HepG2 (cell line): ENCODE data around the gene MRM1. TPM values are rescaled to one million over a fixed set of nuclear protein-coding genes. Genes with fewer than 3 reads are reported as not detected.

Source experiments
- ARID4A ChIP-seq: sonication (generic); formaldehyde crosslinking; IDR thresholded peaks from 2 replicates; pipeline ENCODE4 v1.5.0; 2020; ENCODE audit warnings: mild to moderate bottlenecking, missing genetic modification reagents, borderline replicate concordance
- ATF4 ChIP-seq, 2 experiments: fragments of 450-650 bp in 1 of 2; sonication (generic) in 1 of 2; formaldehyde crosslinking; IDR thresholded peaks; 2 replicates each; pipeline versions ENCODE4 v1.5.0 to v1.8.0; 2020 to 2022; ENCODE audit warnings: mild to moderate bottlenecking in 1 of 2, missing genetic modification reagents in 1 of 2
- GMEB1 ChIP-seq: sonication (generic); formaldehyde crosslinking; IDR thresholded peaks from 2 replicates; pipeline ENCODE4 v1.5.1; 2020; ENCODE audit warnings: missing genetic modification reagents, mild to moderate bottlenecking, borderline replicate concordance
- HINFP ChIP-seq: sonication (generic); formaldehyde crosslinking; IDR thresholded peaks from 2 replicates; pipeline ENCODE4 v1.4.0; 2020; ENCODE audit warnings: low read depth, mild to moderate bottlenecking, missing genetic modification reagents
- PITX1 ChIP-seq: sonication (generic); formaldehyde crosslinking; IDR thresholded peaks from 2 replicates; pipeline ENCODE4 v1.5.1; 2020; ENCODE audit warnings: mild to moderate bottlenecking, missing genetic modification reagents
- PRPF4 ChIP-seq: fragments of 200-400 bp; formaldehyde crosslinking; IDR thresholded peaks from 2 replicates; pipeline ENCODE4 v1.6.1; 2016; ENCODE audit warnings: low read length, low read depth; ENCODE audit not compliant: poor library complexity, severe bottlenecking
- RBM39 ChIP-seq: fragments of 200-400 bp; formaldehyde crosslinking; IDR thresholded peaks from one replicate; pipeline ENCODE4 v1.6.1; 2018; ENCODE audit warnings: antibody characterized with exemption, mild to moderate bottlenecking, low read depth, low read length; ENCODE audit not compliant: poor library complexity, severe bottlenecking
- SIN3A ChIP-seq: IDR thresholded peaks from 2 replicates; pipeline ENCODE4 v1.6.1; 2011; ENCODE audit warnings: low read depth, mild to moderate bottlenecking, control low read depth, low read length, borderline replicate concordance
- ZNF841 ChIP-seq: sonication (generic); formaldehyde crosslinking; IDR thresholded peaks from 2 replicates; pipeline ENCODE4 v1.8.1; 2023; ENCODE audit warnings: missing genetic modification reagents, borderline replicate concordance
- polyA plus RNA-seq, 8 experiments: library from polyadenylated mRNA; depleted of rRNA in 3 of 8; stranded (reverse) in 7 of 8; unstranded in 1 of 8; fragments of >200 nt; fragmentation: Illumina TruSeq in 4 of 8; extraction: Trizol in 4 of 8; gene quantifications; 2 replicates each; pipeline versions ENCODE4 v1.2.1 to v1.2.3, GENCODE V29; 2011 to 2016; ENCODE audit warnings: low read depth in 4 of 8, missing spikeins in 1 of 8, mixed read lengths in 1 of 8; ENCODE audit not compliant: insufficient read depth in 1 of 8
- total RNA-seq, 5 experiments: library from RNA; depleted of rRNA; stranded (reverse); fragments of >200 nt; fragmentation: Illumina TruSeq; extraction: Trizol; gene quantifications; 2 replicates each; pipeline ENCODE4 v1.2.3, GENCODE V29; 2016; ENCODE audit warnings: low read depth in 1 of 5
- TF ChIP-seq, protein P1 (sequence below), 2 experiments: sonication (generic) in 1 of 2; formaldehyde crosslinking in 1 of 2; IDR thresholded peaks; 2 replicates each; pipeline versions ENCODE4 v1.4.0 to v1.6.1; 2018 to 2020; ENCODE audit warnings: missing genetic modification reagents in 2 of 2, borderline replicate concordance in 1 of 2, low read depth in 1 of 2, mild to moderate bottlenecking in 1 of 2, missing biosample characterization in 1 of 2
- TF ChIP-seq, protein P2 (sequence below): IDR thresholded peaks from 2 replicates; pipeline ENCODE4 v1.6.1; 2012; ENCODE audit warnings: inconsistent platforms

Gene MRM1
- total and polyA plus RNA-seq, 2 of the 13 experiments (the other 11 are each of a cell fraction or from before 2014, with no cell fraction given) = 4.1 to 11.3 TPM

DNA sequence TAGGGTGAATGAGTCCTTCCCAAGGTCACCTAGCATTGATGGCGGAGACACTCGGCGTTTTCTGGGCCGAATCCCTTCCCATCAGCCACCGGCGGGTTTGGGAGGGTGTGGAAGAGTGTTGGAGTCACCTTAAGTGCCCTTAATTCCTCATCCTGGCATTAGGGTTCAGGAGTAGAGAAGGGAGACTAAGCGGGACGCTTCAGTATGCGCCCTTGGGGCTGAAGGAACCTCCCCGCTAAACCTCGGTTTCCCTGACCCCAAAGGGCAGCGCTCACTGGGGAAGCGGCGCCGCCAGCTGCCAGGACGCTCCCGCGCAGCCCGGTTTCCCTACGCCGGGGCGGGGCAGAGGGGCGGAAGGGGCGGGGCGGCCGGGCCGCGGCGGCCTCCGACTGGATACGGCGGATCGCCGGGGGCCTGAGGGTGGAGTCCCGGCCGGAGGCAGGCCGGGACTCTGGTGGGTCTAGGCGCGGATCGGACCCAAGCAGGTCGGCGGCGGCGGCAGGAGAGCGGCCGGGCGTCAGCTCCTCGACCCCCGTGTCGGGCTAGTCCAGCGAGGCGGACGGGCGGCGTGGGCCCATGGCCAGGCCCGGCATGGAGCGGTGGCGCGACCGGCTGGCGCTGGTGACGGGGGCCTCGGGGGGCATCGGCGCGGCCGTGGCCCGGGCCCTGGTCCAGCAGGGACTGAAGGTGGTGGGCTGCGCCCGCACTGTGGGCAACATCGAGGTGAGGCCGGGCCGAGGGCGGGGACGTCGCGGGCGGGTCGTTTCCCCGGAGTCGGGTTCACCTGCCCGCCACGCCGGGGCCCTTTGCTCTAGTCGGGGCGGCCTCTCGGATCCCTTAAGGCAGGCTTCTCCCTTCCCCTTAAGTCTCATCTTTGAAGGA, 9.7 kb upstream of the MRM1 start, which contains the start of gene DHRS11 (continued):
- 0 out of 2 replicates have a peak, but pooled peaks have one; percentile 38 for TF ChIP-seq SIN3A
- TF ChIP-seq PITX1 (CRISPR knock-in tag) = no peak; the same call in 1 of the 2 replicates
- TF ChIP-seq HINFP (CRISPR knock-in tag) = peak; percentile 59; the same call in 1 of the 2 replicates
- TF ChIP-seq, protein P1, sequence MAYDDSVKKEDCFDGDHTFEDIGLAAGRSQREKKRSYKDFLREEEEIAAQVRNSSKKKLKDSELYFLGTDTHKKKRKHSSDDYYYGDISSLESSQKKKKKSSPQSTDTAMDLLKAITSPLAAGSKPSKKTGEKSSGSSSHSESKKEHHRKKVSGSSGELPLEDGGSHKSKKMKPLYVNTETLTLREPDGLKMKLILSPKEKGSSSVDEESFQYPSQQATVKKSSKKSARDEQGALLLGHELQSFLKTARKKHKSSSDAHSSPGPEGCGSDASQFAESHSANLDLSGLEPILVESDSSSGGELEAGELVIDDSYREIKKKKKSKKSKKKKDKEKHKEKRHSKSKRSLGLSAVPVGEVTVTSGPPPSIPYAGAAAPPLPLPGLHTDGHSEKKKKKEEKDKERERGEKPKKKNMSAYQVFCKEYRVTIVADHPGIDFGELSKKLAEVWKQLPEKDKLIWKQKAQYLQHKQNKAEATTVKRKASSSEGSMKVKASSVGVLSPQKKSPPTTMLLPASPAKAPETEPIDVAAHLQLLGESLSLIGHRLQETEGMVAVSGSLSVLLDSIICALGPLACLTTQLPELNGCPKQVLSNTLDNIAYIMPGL (CRISPR knock-in tag; IDR thresholded peaks at IDR 0.05; ENCODE audit: borderline replicate concordance in 1 of 2, low read depth in 1 of 2) = peak in 1 of 2 experiments; percentile 14; a peak in 1 of 4 replicates
- peak; percentile 42 for TF ChIP-seq ARID4A (CRISPR knock-in tag)
- no peak for TF ChIP-seq RBM39
- TF ChIP-seq PRPF4 = no peak
- TF ChIP-seq, protein P2, sequence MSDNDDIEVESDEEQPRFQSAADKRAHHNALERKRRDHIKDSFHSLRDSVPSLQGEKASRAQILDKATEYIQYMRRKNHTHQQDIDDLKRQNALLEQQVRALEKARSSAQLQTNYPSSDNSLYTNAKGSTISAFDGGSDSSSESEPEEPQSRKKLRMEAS = peak; percentile 49; the same call in 1 of the 2 replicates
- TF ChIP-seq ZNF841 (CRISPR knock-in tag) = no peak
- TF ChIP-seq ATF4 (CRISPR knock-in tag; IDR thresholded peaks at IDR 0.05) = no peak
- TF ChIP-seq GMEB1 (CRISPR knock-in tag) = peak; percentile 63; the same call in 1 of the 2 replicates
